ENCODE results near the gene ZNF443. TPM values are rescaled to one million over a fixed set of nuclear protein-coding genes. Genes with fewer than 3 reads are reported as not detected.
"Not testable (repeated sequence)": the region's sequence is repeated elsewhere in the genome, so short reads cannot be mapped to it uniquely, and the experiment has no call there.

ZNF443 gene
- total RNA-seq, result 1 to 10 TPM; 3.2 to 3.7 TPM

DNA sequence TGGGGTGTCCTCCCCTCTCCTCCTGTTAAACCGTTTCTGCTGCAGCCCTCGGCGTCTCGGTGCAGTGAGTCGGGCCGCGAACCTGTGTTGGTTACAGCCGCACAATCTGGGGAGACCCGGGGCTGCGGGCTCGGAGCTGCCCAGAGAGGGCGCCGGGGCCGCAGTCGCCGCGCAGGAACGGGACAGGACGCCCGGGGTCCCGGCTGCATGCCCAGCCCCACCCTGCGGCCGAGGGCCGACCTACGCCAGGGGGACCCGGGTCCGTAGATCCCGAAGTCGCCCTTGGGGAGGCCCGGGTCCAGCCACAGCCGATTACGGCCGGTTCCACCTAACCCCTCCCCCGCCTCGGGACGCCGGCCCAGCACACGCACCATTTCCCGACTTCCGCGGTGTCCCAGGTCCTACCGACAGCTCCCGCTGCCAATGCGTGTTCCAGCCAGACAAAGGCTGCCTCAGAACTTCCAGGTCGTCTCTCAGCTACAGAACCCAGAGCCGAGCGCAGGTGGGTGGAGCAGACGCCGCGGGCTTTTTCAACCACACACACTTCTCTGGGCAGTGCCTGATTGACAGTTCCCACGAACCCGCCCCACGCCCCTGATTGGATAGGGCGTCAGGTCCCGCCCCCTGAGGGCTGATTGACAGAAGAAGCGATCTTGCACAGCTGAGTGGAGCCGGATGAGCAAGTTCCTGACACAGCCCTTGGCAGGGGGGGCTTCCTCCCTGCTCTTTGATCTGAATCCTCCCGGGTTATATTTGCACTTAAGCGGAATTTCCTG, at the start of gene ZNF443:
TSS of gene ZNF443 (minus strand) at position 481 of the 776 bp plus-strand sequence. CDS start at position 374, 107 bp downstream.
- POLR2A ChIA-PET, result interaction anchor here (0.6 to 1.2 kb wide), 3 partner anchors 54 to 170 kb away, joined by 3 to 4 read pairs (median 4); partner anchors contain the start of genes ZNF490, ZNF563 and ZNF791
- CTCF ChIA-PET, result interaction anchor here (0.7 to 0.8 kb wide), 2 partner anchors 109 to 447 kb away, joined by 3 read pairs; no protein-coding TSS in a partner anchor

DNA sequence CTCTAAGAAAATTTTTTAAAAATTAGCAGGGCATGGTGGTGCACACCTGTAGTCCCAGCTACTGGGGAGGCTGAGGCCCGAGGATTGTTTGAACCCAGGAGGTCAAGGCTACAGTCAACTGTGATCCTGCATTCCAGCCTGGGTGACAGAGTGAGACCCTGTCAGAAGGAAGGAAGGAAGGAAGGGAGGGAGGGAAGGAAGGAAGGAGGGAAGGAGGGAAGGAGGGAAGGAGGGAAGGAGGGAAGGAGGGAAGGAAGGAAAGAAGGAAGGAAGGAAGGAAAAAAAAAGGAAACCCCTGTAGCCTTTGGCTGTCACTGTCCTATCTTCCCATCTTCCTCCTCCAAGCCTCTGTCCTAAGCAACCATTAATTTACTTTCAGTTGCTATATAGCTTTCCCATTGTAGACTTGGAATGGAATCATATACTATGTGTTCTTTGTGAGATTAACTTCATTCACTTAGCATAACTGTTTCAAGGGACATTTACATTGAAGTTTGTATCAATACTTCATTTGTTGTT, 45.5 kb upstream of the ZNF443 start:
- POLR2A ChIA-PET, result not testable (repeated sequence)

DNA sequence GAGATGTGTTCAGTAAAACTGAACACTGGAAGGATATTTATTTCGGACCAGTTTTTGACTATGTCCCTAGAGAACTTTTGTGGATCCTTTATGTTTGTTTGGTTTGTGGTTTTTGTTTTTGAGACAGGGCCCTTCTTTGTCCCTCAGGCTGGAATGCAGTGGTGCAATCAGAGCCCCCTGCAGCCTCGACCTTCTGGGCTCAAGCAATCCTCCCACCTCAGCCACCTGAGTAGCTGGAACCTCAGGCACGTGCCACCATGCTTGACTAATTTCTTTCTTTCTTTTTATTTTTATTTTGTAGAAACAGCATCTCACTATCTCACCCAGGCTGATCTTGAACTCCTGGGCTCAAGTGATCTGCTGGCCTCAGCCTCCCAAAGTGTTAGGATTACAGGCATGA, 44.8 kb upstream of the ZNF443 start:
- ChIA-PET POLR2A (no interaction called here), CTCF (no interaction called here)

More for the DNA sequence above, 45.5 kb upstream of the ZNF443 start:
- CTCF ChIA-PET, result not testable (repeated sequence)

DNA sequence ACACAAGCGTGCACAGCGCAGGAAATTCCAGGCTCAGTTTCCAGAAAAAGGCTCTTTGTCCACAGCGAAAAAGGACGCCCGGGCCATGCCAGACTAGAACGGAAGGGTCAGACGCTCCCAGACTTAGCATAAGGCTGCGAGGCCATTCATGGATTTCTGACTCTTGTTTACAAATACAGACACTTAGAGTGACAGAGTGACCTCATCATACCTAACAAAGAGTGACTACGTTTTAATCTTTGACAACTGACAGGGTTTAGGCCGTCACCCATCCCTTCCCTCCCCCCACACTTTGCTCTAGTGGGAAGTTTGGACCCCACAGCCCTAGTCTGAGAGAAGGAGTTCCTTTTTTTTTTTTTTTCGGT, 44.2 kb upstream of the ZNF443 start:
- ChIA-PET POLR2A (interaction anchor here (1.6 kb wide), 1 partner anchor 10 kb away, joined by 10 read pairs; no protein-coding TSS in a partner anchor), CTCF (interaction anchor here (0.6 to 1.7 kb wide), 2 partner anchors 10 to 122 kb away, joined by 3 to 6 read pairs; no protein-coding TSS in a partner anchor)

DNA sequence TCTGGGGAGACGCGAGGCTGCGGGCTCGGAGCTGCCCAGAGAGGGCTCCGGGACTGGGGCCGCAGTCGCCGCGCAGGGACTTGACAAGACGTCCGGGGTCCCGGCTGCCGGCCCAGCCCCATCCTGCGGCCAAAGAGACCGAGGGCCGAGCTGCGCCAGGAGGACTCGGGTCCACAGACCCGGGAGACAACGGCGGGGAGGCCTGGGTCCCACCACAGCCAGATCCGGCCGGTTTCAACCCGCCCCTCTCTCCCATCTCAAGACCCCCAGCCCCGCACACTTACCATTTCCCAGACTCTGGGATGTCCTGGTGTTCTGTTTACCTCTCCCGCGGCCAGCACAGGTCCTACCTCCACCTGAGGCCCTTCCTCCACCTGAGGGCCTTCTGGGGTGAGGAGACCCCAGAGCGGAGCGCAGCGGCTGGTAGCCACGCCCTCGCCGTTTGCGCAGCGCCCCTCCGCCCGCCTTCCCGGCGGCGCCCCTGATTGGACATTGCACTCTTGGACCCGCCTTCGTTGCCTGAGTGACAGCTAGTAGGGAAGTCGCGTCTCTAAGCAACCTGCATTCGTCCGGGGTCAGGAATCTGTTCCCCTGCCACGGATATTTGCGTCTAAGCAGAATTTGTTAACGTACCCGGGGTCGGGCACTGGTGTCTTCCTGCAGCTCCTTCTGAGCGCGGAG, 43.7 kb upstream of the ZNF443 start, which contains the start of gene ZNF709:
TSS of gene ZNF709 (minus strand) at position 446 of the 681 bp plus-strand sequence. CDS start at position 287, 159 bp downstream.
- POLR2A ChIA-PET, result interaction anchor here (1.6 kb wide), 1 partner anchor 11 kb away, joined by 10 read pairs; no protein-coding TSS in a partner anchor
- CTCF ChIA-PET, result interaction anchor here (0.6 to 1.7 kb wide), 2 partner anchors 11 to 122 kb away, joined by 3 to 6 read pairs; no protein-coding TSS in a partner anchor

DNA sequence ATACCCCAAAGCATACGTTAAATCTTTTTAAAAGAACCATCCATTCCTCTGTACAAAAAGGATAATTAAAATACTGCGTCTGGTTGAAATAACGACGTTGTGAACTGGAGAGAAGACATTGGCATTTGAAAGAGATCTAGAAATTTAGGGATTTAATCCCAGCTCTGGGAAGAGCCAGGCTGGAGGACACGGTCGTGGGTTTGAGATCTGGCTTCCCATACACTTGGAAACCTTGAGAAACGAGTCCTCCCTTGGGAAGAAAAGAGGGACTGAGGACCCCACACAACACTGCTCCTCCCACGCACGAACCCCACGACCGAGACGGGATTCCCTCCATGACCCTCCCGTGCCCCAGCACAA, 43.2 kb upstream of the ZNF443 start:
- ChIA-PET CTCF (interaction anchor here (0.6 to 1.7 kb wide), 2 partner anchors 11 to 331 kb away, joined by 3 to 6 read pairs; no protein-coding TSS in a partner anchor), POLR2A (interaction anchor here (1.6 kb wide), 1 partner anchor 11 kb away, joined by 10 read pairs; no protein-coding TSS in a partner anchor)

DNA sequence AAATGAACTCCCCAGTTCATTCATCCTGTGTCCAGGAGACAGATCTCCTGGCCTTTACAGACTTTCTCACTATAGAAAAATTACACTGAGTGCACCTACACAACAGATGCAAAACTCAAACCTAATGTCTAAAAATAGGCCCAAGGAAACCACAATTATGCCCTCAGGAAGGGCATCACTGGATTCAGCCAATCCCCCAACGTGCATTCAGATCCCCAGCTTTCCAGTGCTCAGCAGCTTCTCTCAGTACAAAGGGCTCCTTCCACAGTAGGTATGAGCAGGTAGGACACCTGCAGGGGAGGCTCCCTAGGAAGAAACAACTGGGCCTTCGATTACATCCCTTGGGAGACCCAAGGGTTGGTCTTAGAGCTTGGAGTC, 41.7 kb upstream of the ZNF443 start:
- ChIA-PET POLR2A (no interaction called here), CTCF (interaction anchor here (0.6 to 1.1 kb wide), 2 partner anchors 42 to 81 kb away, joined by 3 read pairs; partner anchors contain the start of gene ZNF799)

DNA sequence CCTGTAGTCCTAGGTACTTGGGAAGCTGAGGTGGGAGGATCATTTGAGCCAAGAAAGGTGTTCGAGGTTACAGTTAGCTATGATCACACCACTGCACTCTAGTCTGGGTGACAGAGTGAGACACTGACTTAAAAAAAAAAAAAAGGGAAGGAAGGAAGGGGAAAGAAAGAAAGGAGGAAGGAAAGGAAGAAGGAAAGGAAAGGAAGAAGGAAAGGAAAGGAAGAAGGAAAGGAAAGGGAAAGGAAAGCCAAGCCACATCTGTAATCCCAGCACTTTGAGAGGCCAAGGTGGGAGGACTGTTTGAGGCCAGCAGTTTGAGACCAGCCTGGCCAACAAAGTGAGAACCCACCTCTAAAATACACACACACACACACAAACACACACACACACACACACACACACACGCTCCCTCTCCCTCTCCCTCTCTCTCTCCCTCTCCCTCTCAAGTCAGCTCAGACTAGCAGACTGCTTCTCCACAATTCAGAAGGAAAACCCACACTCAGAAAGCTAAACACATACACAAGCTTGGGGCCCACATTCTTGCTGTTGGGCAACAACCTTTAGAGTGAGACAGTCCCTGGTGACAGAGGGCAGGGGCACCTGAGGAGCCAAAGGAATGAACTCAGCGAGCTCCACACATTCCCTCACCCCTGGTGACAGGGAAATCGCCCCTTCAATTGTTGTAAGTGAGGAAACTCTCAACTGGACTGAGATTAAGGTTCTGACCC, 41.1 kb upstream of the ZNF443 start:
- POLR2A ChIA-PET, result no interaction called here
- CTCF ChIA-PET, result interaction anchor here (0.6 to 0.9 kb wide), 2 partner anchors 13 to 42 kb away, joined by 3 to 5 read pairs; no protein-coding TSS in a partner anchor

DNA sequence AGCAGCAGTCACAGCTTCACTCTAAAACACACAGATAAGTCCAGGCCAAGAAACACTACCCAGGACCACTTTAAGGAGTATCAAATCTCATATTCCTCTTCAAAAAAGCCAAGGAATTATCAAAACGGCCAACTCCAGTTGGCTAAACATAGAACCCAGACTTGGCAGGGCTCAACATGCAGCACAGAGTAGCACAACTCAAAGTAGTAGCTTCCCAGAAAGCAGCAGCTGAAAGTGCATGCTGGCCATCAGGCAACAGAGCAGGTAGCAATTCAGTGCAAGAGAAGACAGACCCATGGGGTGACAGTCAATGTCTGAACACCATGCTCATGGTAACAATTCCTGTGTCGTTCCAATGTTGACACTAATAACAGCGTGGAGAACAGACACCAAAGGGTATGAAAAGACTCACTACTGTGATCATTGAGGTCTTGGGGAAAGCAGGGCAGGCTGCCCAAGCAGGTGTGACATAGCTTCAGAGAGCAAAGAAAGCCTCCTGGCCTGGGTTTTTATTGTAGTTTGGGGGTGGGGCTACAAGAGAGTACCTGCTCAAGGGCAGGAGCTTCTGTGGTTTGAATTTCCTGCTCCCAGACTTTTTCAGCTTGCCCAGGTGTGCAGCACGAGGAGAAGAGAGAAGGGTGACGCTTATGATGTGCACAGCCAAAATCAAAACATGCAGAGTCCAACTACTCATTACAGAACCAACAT, 37.6 kb upstream of the ZNF443 start:
- POLR2A ChIA-PET, result interaction anchor here (0.6 kb wide), 1 partner anchor 153 kb away, joined by 3 read pairs; no protein-coding TSS in a partner anchor
- CTCF ChIA-PET, result interaction anchor here (0.7 kb wide), 1 partner anchor 127 kb away, joined by 3 read pairs; no protein-coding TSS in a partner anchor

DNA sequence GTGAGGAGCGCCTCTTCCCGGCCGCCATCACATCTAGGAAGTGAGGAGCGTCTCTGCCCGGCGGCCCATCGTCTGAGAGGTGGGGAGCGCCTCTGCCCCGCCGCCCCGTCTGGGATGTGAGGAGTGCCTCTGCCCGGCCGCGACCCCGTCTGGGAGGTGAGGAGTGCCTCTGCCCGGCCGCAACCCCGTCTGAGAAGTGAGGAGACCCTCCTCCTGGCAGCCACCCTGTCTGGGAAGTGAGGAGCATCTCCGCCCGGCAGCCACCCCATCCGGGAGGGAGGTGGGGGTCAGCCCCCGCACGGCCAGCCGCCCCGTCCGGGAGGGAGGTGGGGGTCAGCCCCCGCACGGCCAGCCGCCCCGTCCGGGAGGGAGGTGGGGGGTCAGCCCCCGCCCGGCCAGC, 26.8 kb upstream of the ZNF443 start:
- CTCF ChIA-PET, POLR2A ChIA-PET: not testable (repeated sequence)

DNA sequence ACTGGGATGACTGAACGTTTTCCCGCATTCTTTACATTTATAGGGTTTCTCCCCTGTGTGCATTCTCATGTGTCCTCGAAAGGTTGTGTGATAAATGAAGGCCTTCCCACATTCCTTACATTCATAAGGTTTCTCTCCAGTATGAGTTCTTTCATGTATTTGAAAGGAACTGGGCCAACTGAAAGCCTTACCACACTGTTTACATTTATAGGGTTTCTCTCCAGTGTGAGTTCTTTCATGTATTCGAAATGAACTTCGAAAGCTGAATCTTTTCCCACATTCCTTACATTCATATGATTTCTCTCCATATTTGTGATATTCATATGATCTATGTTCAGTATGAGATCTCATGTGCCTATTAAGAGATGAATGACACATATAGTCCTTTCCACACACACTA, 24.4 kb upstream of the ZNF443 start:
- POLR2A ChIA-PET, result no interaction called here
- CTCF ChIA-PET, result interaction anchor here (0.7 kb wide), 1 partner anchor 35 kb away, joined by 3 read pairs; no protein-coding TSS in a partner anchor

DNA sequence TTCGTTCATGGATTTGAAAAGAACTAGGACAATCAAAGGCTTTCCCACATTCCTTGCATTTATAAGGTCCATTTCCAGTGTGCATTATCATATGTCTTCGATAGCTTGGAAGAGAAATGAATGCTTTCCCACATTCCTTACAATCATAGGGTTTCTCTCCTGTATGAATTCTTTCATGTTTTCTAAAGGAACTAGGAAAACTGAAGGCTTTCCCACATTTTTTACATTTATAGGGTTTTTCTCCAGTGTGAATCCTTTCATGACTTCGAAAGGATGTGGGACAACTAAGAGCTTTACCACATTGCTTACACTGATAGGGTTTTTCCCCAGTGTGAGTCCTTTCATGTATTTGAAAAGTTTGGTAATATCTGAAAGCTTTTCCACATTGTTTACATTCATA, 23.9 kb upstream of the ZNF443 start:
- ChIA-PET CTCF (no interaction called here), POLR2A (no interaction called here)

DNA sequence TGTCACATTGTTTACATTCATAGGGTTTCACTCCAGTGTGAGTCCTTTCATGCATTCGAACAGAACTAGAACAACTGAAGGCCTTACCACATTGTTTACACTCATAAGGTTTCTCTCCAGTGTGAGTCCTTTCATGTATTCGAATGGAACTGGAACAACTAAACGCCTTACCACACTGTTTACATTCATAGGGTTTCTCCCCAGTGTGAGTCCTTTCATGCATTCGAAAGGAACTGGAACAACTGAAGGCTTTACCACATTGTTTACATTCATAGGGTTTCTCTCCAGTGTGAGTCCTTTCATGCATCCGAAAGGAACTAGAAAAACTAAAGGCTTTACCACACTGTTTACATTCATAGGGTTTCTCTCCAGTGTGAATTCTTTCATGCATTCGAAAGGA, 23.3 kb upstream of the ZNF443 start:
- CTCF ChIA-PET, POLR2A ChIA-PET: not testable (repeated sequence)

DNA sequence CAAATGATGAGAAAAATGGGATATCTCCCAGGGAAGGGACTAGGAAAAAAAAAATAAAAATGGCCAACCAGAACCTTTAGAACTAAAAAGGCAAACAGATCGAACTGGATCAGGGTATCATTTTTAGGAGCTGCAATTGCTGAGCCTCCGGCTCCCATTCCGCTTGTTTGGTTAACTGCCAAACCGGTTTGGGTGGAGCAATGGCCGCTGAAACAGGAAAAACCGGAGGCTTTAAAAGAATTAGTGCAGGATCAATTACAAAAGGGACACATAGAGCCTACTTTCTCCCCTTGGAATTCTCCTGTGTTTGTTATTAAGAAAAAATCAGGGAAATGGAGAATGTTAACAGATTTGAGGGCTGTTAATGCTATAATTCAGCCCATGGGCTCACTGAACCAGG, 12.7 kb upstream of the ZNF443 start:
- CTCF ChIA-PET, result interaction anchor here (0.6 kb wide), 1 partner anchor 159 kb away, joined by 4 read pairs; no protein-coding TSS in a partner anchor
- POLR2A ChIA-PET, result no interaction called here

DNA sequence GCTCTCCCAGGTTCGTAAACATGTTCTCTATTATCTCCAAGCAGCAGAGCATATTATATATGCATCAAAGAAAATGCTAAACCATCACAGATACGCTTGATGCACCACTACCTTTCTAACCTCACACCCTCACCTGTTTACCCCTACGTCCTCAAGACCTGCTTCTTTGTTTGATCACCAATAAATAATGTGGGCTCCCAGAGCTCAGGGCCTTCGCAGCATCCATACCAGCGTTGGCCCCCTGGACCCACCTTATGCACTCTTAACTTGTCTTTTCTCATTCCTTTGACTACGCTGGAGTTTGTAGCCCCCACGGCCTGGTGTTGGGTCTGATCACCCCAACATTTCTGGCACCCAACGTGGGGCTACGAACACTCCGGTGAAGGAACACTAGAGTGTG, 10.0 kb upstream of the ZNF443 start:
- CTCF ChIA-PET, result no interaction called here
- POLR2A ChIA-PET, result interaction anchor here (0.6 kb wide), 1 partner anchor 30 kb away, joined by 8 read pairs; no protein-coding TSS in a partner anchor

DNA sequence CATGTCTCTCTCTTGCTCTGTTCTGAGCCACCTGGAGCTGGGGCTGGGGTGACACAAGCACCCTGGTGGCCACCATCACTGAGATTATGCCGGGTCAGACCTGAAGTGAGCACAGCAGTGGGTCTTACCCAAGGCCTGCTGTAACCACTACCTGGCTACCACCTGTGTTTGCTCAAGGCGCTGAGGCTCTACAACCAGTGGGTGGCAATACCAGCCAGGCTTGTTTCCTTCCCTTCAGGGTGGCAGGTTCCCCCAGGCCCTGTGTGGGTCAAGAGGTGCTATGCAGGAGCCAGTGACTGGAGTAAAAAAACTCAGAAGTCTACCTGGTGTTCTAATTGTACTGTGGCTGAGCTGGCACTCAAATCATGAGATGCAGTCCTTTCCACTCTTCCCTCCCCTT, 8.0 kb upstream of the ZNF443 start:
- ChIA-PET POLR2A (no interaction called here), CTCF (no interaction called here)

DNA sequence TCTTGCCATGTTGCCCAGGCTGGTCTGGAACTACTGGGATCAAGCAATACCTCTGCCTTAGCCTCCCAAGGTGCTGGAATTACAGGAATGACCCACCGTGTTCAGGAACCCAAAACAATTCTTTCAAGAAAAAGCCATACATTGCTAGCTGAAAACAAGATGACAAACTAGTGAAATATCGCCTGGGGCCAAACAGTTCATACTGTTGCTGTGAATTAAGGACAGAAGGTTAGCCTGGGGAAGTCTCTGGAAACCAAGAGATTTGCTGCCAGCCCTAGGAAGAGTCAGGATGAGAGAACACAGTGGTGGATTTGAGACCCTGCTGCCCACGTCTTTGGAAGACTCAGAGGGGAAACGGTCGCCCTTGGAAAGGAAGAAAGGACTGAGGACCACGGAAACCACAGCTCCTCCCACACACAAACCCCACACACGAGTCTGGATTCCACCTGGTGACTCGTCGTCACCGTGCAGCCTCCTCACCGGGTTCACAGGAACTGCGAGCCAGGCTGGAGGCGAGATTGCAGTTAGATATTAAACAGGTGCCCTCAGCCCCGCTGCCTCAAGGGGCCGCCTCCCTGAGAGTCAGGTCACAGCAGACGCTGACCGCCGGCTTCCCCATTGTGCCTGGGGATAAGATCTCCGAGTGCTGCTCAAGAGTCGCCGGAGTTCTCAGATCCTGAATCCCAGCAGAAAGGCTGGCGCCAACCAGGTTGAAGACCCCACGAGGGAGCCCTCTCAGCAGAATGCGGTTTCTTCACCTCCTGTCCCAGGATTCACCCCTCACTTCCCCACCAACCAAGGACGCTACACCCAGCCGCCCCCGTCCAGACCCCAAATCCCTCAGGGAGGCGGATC, 908 bp downstream of the ZNF443 start:
- POLR2A ChIA-PET, result interaction anchor here (1.2 kb wide), 1 partner anchor 107 kb away, joined by 4 read pairs; the partner anchor contains the start of gene ZNF563
- CTCF ChIA-PET, result not testable (repeated sequence)

Measured in activated CD8-positive, alpha-beta memory T cell treated with anti-CD3 and anti-CD28 coated beads for 36 hours (primary cell).